Adrenal gland (tissue), 5 donors: ENCODE data around the gene ABCD3.

Source experiments
- CTCF ChIP-seq, 6 experiments: fragments of 450-650 bp in 4 of 6; fragments of 200-600 bp in 2 of 6; sonication (generic) in 1 of 6; IDR thresholded peaks; 1 replicate in 5 of 6; 2 replicates in 1 of 6; pipeline versions ENCODE4 v1.5.1 to v1.8.0; 2016 to 2021; ENCODE audit warnings: antibody characterized with exemption in 6 of 6, mild to moderate bottlenecking in 2 of 6, moderate library complexity in 1 of 6
- POLR2A ChIP-seq, 2 donors: fragments of 450-650 bp; IDR thresholded peaks; one replicate each; pipeline ENCODE4 v1.6.1; 2017; ENCODE audit warnings: antibody characterized with exemption in 2 of 2, mild to moderate bottlenecking in 2 of 2, moderate library complexity in 1 of 2
- donor health status: DM: no; HTN: no; CAD: no.

- no peak for TF ChIP-seq CTCF (IDR thresholded peaks at IDR 0.05)
- no peak for TF ChIP-seq POLR2A (IDR thresholded peaks at IDR 0.05)
These were observed 16.3 kb downstream of the ABCD3 start for GRCh38 chr1:94434365-94435045.
